Loucy (cell line): ENCODE measurements around the gene YIPF6.

ENCODE experiments used
- EZH2phosphoT487 ChIP-seq: fragments of 200-600 bp; IDR thresholded peaks from 2 replicates; pipeline ENCODE4 v1.6.1; 2018; ENCODE audit warnings: antibody characterized with exemption, mild to moderate bottlenecking, moderate library complexity, borderline replicate concordance
- TF ChIP-seq, protein P1 (sequence below): fragments of 200-600 bp; sonication (generic); conservative IDR thresholded peaks from 2 replicates; pipeline ENCODE4 v1.5.1; 2014; ENCODE audit warnings: mild to moderate bottlenecking, antibody characterized with exemption, low read length

DNA sequence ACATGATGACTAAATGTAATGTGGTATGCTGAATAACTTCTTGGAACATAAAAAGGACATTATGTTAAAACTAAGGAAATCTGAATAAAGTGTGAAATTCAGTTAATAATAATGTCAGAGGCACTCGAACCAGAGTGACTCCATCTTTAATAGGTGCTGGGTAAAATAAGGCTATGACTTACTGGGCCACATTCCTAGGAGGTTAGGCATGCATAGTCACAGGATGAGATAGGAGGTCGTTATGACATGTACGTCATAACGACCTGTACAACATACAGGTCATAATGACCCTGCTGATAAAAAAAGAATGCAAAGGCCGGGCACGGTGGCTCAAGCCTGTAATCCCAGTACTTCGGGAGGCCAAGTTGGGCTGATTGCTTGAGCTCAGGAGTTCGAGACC is 36.7 kb upstream of the YIPF6 start:
- TF ChIP-seq, protein P1, sequence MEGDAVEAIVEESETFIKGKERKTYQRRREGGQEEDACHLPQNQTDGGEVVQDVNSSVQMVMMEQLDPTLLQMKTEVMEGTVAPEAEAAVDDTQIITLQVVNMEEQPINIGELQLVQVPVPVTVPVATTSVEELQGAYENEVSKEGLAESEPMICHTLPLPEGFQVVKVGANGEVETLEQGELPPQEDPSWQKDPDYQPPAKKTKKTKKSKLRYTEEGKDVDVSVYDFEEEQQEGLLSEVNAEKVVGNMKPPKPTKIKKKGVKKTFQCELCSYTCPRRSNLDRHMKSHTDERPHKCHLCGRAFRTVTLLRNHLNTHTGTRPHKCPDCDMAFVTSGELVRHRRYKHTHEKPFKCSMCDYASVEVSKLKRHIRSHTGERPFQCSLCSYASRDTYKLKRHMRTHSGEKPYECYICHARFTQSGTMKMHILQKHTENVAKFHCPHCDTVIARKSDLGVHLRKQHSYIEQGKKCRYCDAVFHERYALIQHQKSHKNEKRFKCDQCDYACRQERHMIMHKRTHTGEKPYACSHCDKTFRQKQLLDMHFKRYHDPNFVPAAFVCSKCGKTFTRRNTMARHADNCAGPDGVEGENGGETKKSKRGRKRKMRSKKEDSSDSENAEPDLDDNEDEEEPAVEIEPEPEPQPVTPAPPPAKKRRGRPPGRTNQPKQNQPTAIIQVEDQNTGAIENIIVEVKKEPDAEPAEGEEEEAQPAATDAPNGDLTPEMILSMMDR = no peak
- no peak for TF ChIP-seq EZH2phosphoT487
